Activated T-cell treated with anti-CD3 and anti-CD28 coated beads, Interleukin-2, amount 50 U/mL, for 24 hours (primary cell): ENCODE data around the gene PMEPA1.

Experiments
- DNase-seq: peaks from one replicate; pipeline ENCODE4 v3.0.0-alpha.2; 2020
- H3K27ac Mint-ChIP-seq: 2 replicates; pipeline ENCODE4 v1.8.0; 2020; ENCODE audit warnings: mild to moderate bottlenecking, mixed read lengths
- H3K27me3 Mint-ChIP-seq: 2 replicates; pipeline ENCODE4 v1.8.0; 2020; ENCODE audit warnings: mixed read lengths
- H3K36me3 Mint-ChIP-seq: 2 replicates; pipeline ENCODE4 v1.8.0; 2020; ENCODE audit warnings: low read depth, mixed read lengths
- H3K4me1 Mint-ChIP-seq: 2 replicates; pipeline ENCODE4 v1.8.0; 2020; ENCODE audit warnings: low read depth, mixed read lengths
- H3K4me3 Mint-ChIP-seq: 2 replicates; pipeline ENCODE4 v1.8.0; 2020; ENCODE audit warnings: mild to moderate bottlenecking, moderate library complexity, mixed read lengths
- H3K9me3 Mint-ChIP-seq: 2 replicates; pipeline ENCODE4 v1.8.0; 2020; ENCODE audit warnings: mixed read lengths

The PMEPA1 gene

DNA sequence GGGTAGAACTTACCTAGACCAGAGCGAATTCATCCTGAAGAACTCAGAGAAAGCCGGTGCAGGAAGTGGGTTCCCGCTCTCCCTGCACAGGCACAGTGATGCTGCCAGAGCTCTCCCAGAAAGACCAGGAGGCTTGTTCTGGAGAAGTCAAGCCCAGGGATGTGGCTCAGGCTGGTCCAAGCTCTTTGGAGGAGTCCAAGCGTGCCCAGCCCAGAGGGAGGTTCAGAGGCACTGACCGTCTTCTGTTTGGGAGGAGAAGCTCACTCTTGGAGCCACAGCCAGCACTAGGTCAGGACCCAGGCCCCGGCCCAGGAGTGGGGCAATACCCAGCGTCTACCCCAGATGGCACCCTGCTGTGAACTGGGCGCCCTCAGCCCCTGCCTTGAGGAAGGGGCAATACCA is 1.5 kb upstream of the PMEPA1 start:
- H3K27me3 Mint-ChIP-seq, result peaks cover 18% of the 10 kb centered on the region
- H3K27ac Mint-ChIP-seq, result no peak overlapping the region
- H3K9me3 Mint-ChIP-seq, result no peaks in the 10 kb centered on the region
- H3K36me3 Mint-ChIP-seq, result no peaks in the 10 kb centered on the region
- H3K4me3 Mint-ChIP-seq, result peak overlapping the region; percentile 81
- DNase-seq, result no peak
- peaks cover 44% of the 10 kb centered on the region for H3K4me1 Mint-ChIP-seq

DNA sequence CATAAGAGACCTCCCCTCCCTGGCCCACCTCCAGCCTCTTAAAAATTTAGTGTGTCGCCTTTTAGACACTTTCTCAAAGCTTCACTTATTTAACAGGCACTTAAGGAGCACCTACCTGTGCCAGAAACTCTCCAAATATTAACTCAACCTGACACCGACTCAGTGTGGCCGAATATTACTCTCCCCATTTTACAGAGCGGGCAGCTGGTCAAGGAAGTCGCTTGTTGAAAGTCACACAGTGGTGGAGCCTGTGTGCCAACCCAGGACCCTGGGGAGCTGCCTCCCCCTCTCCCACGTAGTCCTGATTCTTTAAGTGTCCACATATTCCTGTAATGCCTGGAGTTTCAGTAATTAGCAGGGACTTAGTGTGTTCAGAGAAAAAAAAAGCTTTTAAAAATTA is 1.0 kb upstream of the PMEPA1 start:
- Mint-ChIP-seq H3K9me3 (no peaks in the 10 kb centered on the region), H3K4me1 (peaks cover 40% of the 10 kb centered on the region), H3K36me3 (no peaks in the 10 kb centered on the region), H3K4me3 (peak overlapping the region; percentile 81), H3K27ac (peak overlapping the region; percentile 69), H3K27me3 (peaks cover 18% of the 10 kb centered on the region)
- DNase-seq, result no peak

DNA sequence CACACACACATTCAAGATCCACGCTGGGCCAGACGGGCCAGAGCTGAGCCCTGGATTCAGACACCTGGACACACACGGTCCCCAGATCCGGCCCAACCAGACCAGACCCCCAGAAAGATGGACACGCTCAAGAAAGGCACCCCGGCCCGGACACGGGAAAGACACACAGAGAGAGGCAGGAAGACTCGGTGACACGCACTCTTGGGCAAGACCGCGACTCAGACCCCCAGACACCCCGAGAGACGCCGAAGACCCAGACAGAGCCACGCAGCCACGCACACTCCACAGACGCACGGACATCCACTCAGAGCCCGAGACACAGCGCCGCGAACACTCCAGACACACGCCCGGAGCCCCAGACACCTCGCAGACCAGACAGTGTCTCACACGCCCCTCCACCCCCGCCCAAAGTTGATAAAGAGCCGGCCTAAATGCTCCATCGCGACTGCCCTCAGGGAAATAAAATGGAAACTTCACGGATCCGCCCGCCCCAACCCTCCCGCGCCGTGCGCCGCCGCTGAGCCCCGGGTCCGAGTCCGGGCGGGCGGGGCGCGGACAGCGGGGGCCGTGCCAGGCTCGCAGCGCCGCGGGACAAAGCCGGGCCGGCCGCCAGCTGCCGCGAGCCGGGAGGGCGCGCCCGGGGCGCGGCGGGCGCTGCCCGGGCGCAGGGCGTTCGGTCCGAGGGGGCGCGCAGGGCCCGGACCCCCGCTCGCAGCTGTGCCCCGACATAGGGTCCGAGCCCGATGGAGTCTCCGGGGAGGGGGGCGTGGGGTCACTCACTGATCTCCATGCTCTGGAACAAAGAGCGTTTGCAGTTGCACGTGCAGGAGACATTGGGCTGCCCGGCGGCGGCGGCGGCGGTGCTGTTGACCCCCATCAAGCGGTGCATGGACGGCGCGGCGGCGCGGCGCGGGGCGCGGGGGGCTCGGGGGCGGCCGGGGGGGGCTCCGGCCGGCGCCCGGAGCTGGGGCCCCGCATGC is 831 bp downstream of the PMEPA1 start:
- Mint-ChIP-seq H3K4me3 (peak overlapping the region; percentile 81), H3K27me3 (peaks cover 18% of the 10 kb centered on the region), H3K4me1 (peaks cover 39% of the 10 kb centered on the region), H3K27ac (peak overlapping the region; percentile 54), H3K36me3 (no peaks in the 10 kb centered on the region), H3K9me3 (no peaks in the 10 kb centered on the region)
- no peak for DNase-seq

DNA sequence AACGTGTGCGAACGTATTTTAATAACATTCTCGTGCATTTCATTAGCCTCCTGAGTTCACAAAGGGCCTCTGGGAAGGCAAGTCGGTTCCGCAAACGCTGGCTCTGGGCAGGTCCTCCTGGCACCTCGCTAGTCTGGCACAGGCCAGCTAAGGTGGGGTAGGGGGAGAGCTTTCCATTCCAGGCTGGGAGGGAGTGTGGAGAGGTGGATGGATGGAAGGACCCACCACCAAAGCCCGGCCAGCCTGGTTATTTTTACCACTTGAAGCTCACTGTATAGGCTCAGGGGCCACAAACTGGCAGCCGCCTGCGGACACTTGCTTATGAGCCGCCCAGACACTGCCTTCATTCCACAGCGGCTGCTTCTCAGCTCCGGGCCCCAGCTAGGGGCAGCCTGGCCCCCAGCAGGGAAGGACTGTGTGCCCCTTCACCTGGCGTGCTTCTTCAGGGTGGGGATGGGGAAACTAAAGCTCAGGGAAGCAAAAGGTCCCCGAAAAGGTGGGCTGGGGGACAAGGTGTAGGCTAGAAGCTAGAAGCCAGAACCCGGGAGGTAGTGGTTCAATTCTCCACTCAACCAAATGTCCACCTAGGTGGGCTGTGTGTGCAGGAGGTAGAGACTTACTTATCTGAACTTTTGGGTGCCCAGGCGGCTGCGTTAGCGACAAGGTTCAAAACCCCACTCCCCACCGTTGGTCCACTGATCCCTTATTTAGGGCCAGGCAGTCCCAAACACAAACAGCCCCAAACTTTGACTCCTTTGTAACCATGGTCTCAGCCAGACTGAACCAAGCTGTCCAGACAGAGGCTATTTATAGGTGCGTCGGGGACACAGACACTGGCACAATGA is 1.7 kb downstream of the PMEPA1 start:
- Mint-ChIP-seq H3K4me1 (peaks cover 39% of the 10 kb centered on the region), H3K27me3 (peaks cover 18% of the 10 kb centered on the region)

DNA sequence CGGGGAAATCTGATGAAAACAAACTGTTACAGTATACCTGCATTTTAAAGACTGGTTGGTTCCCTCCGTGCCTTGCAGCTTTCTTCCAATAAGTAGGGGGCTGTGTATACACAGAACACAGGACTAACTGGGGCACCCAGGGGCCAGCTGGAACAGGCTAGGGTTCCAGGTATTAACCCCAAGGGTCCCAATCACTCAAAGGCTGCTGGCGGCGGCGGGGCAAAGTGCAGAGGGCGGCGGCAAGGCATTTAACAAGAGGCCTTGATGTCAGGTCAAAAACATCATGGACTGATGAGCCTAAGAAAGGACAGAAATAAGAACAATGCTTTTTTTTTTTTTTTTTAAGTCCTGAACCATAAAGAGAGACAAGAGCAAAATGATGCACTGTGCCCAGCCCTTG is 2.5 kb downstream of the PMEPA1 start:
- H3K36me3 Mint-ChIP-seq, result no peaks in the 10 kb centered on the region
- H3K9me3 Mint-ChIP-seq, result no peaks in the 10 kb centered on the region
- H3K4me3 Mint-ChIP-seq, result peak overlapping the region; percentile 81
- peaks cover 41% of the 10 kb centered on the region for H3K4me1 Mint-ChIP-seq
- no peak overlapping the region for H3K27ac Mint-ChIP-seq
- no peak for DNase-seq
- peaks cover 18% of the 10 kb centered on the region for H3K27me3 Mint-ChIP-seq

More for the DNA sequence above, 1.7 kb downstream of the PMEPA1 start:
- Mint-ChIP-seq H3K9me3 (no peaks in the 10 kb centered on the region), H3K27ac (peak overlapping the region; percentile 54), H3K36me3 (no peaks in the 10 kb centered on the region), H3K4me3 (peak overlapping the region; percentile 81)
- DNase-seq, result no peak

DNA sequence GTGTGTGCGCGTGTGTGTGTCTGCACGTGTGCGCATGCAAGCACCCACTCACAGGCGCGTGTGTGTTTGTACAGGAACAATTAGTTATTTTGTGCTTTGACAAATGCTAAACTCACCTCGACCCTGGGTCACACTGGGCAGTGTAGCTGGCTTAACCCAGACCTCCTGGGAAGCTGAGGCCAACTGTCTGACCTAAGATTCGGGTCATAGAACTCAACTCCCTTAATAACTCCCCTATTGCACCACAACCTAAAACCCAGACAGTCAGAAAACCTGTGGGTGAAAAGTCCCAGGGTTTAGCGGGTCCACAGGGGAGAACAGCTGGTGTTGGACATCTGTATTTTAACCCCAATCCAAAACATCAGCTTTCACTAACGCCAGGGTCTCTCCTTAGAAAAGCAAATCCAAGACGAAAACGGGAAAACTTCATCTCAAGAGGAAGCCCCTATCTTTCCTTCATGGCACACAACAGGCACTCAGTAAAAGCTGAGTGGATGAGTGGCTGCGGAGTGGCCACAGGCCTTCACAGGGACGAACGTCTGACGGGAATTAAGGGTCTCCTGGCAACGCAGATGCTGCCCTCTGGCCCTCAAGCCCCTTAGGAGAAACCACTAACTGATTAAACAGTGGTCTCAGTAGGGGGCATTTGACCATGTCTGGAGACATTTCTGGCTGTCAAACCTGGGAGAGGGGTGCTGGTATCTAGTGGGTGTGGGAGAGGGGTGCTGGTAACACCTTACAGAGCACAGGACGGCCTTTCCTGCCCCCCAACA is 4.5 kb downstream of the PMEPA1 start:
- no peak overlapping the region for H3K27ac Mint-ChIP-seq
- H3K9me3 Mint-ChIP-seq, result no peaks in the 10 kb centered on the region
- H3K4me1 Mint-ChIP-seq, result peaks cover 36% of the 10 kb centered on the region
- H3K36me3 Mint-ChIP-seq, result no peaks in the 10 kb centered on the region
- peaks cover 15% of the 10 kb centered on the region for H3K27me3 Mint-ChIP-seq
- no peak overlapping the region for H3K4me3 Mint-ChIP-seq
- no peak for DNase-seq

DNA sequence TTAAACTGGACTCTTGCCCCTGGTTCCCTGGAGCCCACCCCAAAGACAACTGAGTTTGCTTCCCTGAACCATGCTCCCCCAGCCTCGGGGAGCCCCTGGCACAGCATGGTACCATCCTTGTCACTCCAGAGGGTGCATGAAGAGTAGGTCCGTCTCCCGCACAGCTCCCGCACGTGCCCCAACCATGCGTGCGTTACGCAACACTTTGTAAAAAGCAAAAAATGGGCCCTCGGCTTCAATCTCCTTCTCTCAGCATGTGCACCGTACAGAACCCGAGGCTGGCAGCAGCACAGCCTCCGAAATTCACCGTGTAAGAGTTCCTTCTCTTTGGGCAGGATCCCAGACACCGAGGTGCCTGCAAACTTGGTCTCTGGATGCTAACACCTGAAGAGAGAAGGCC is 5.6 kb downstream of the PMEPA1 start:
- DNase-seq, result no peak
- Mint-ChIP-seq H3K36me3 (no peaks in the 10 kb centered on the region), H3K4me1 (peaks cover 43% of the 10 kb centered on the region), H3K4me3 (no peak overlapping the region), H3K9me3 (no peaks in the 10 kb centered on the region), H3K27ac (no peak overlapping the region), H3K27me3 (peaks cover 15% of the 10 kb centered on the region)

DNA sequence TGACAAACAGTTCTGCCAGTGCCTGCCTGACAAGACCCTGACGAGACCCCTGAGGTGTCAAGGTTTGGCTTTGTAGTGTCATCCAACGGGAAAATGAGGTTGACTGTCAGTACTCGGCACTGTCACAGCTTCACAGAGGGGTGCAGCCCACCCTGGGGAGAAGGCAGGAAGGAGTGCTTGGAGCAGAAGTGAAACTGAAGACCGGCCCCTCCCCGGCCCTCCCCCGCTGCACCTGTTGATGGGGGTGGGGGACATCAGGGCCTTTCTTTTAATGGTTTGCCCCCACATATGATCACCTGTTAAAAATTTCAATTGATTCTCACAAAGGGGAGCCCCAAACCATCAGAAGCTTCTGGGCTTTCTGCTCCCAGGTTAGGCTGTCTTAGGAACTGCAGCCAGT is 6.8 kb downstream of the PMEPA1 start:
- no peak overlapping the region for H3K4me3 Mint-ChIP-seq
- H3K27ac Mint-ChIP-seq, result no peak overlapping the region
- DNase-seq, result no peak
- H3K9me3 Mint-ChIP-seq, result no peaks in the 10 kb centered on the region
- peaks cover 46% of the 10 kb centered on the region for H3K4me1 Mint-ChIP-seq
- H3K27me3 Mint-ChIP-seq, result peaks cover 6% of the 10 kb centered on the region
- no peaks in the 10 kb centered on the region for H3K36me3 Mint-ChIP-seq

DNA sequence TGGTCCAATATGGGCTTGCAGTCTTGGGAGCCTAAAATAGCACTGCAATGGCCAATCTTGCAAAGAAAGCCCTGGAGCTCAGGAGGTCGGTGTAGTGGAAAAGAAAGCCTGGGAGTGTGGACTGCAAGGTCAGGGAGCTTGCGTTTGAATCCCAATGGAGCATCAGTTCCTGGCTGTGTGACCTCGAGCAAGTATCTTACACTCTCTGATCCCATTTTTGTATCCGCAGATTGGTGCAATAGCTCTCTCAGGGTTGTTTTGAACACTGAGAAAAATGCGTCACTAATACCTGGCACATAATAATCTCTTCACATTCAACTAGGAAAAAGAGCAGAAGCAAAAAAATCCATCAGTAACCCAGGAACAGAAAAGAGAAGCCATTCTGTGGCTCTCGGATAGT is 7.3 kb downstream of the PMEPA1 start:
- Mint-ChIP-seq H3K9me3 (no peaks in the 10 kb centered on the region), H3K4me3 (no peak overlapping the region), H3K4me1 (peaks cover 46% of the 10 kb centered on the region), H3K36me3 (no peaks in the 10 kb centered on the region), H3K27ac (no peak overlapping the region), H3K27me3 (peaks cover under 1% of the 10 kb centered on the region)
- no peak for DNase-seq

DNA sequence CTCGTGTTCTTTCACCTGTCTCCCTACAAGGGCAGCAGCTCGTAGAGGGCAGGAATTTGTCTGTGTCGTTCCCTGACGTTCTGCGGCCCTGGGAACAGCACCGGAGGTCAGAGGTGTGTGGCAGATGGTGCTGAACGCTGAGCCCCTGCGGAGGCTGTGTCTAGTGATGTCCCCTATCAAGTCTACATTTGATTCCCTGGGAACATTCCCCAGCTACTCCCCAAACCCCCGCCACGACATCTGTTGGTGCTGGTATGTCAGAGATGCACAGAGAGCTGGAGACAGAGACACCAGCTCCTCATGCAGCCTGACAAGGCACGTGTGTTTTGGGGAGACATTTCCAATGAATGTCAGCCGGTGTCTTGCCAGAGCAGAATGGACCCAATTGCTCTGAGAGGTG is 7.7 kb downstream of the PMEPA1 start:
- peaks cover 47% of the 10 kb centered on the region for H3K4me1 Mint-ChIP-seq
- no peak overlapping the region for H3K4me3 Mint-ChIP-seq
- no peak for DNase-seq
- no peak overlapping the region for H3K27ac Mint-ChIP-seq
- H3K27me3 Mint-ChIP-seq, result no peaks in the 10 kb centered on the region
- no peaks in the 10 kb centered on the region for H3K36me3 Mint-ChIP-seq
- no peaks in the 10 kb centered on the region for H3K9me3 Mint-ChIP-seq

DNA sequence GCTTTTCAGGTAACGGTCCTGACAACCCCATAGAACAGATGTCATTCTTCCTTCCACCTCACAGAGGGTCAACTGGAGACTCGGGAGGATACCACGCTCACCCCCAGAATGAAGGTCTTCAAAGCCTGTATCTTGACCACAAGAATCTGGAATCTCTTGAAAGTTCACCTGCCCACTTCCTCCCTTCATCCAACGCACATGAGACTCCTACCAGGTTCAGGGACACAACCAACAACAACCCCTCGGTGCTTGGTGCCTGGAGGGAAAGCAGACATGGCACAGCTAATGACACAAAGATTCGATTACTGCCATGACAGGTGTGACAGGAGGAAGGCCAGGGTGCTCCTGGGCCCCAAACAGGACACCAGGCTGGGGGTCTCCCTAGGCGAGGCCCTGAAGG is 8.2 kb downstream of the PMEPA1 start:
- Mint-ChIP-seq H3K4me3 (no peak overlapping the region), H3K9me3 (no peaks in the 10 kb centered on the region), H3K27ac (no peak overlapping the region), H3K4me1 (peaks cover 49% of the 10 kb centered on the region), H3K36me3 (no peaks in the 10 kb centered on the region), H3K27me3 (no peaks in the 10 kb centered on the region)
- DNase-seq, result no peak

DNA sequence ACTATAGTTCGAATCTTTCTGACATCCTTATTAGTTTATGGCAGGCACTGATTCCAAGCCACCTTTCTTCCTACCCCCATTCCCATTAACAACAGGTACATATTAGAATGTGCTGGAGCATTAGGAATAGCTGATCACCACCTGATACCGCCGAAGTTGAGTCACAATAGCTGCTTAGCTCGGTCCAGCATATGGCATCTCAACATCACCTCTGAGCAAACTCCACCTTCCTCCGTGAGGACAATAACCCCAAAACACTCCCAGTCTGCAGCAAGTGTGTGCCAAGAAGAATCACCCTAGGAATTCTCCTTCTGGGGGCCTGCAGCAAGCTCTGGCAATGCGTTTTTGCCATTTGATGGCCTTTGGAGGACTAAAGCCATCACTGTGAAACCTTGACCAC is 8.7 kb downstream of the PMEPA1 start:
- no peak overlapping the region for H3K27ac Mint-ChIP-seq
- no peaks in the 10 kb centered on the region for H3K36me3 Mint-ChIP-seq
- H3K4me3 Mint-ChIP-seq, result no peak overlapping the region
- no peaks in the 10 kb centered on the region for H3K9me3 Mint-ChIP-seq
- no peak for DNase-seq
- peaks cover 49% of the 10 kb centered on the region for H3K4me1 Mint-ChIP-seq
- H3K27me3 Mint-ChIP-seq, result no peaks in the 10 kb centered on the region

DNA sequence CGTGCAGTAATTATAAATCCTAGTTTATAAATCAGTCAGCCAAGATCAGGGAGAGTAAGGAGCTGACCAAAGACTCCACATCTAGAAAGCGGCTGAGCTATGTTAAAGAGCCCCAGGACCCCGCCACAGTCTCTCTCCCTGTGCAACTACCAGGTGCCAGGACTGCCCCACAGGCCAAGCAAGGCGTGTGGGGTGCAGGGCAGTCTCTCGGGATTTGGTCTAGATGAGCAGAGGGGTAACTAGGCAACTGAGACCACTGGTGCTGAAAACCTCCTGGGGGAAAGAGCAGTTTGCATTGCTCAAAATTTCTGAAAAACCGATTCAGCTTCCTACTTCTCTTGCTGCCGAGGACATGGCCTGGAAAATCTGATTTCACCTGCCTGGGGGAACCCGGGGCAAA is 10.4 kb downstream of the PMEPA1 start:
- Mint-ChIP-seq H3K4me1 (peaks cover 56% of the 10 kb centered on the region), H3K9me3 (no peaks in the 10 kb centered on the region), H3K4me3 (no peak overlapping the region), H3K36me3 (no peaks in the 10 kb centered on the region), H3K27ac (no peak overlapping the region), H3K27me3 (no peaks in the 10 kb centered on the region)
- no peak for DNase-seq

DNA sequence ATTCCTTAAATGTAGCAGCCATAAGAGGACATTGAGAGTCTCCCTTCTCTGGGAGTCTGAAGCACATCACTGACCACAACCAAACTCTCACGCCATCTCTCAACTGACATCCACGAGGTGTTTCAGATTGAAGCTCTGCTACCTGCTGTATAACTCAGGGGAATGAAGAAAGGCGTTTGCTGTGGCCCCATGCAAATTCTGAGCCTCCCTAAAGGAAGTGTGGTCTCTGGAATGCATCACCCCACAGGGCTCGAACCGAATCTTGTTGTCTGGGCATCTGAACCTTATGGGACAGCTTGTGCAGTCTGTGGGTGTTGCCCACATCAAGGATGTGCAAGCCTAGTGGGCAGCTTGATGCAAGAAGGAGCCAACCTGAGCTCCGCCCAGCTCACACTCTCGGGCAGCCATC is 10.9 kb downstream of the PMEPA1 start:
- no peaks in the 10 kb centered on the region for H3K27me3 Mint-ChIP-seq
- no peak for DNase-seq
- peak overlapping the region; percentile 90 for H3K27ac Mint-ChIP-seq

More for the DNA sequence above, 10.9 kb downstream of the PMEPA1 start:
- Mint-ChIP-seq H3K4me3 (peak overlapping the region; percentile 48), H3K4me1 (peaks cover 58% of the 10 kb centered on the region), H3K9me3 (no peaks in the 10 kb centered on the region), H3K36me3 (no peaks in the 10 kb centered on the region)
